Smooth muscle cell (in vitro differentiated cells): ENCODE results near the gene SOAT1. TPM values are rescaled to one million over a fixed set of nuclear protein-coding genes. Genes with fewer than 3 reads are reported as not detected.
"Not testable (repeated sequence)": the region's sequence is repeated elsewhere in the genome, so short reads cannot be mapped to it uniquely, and the experiment has no call there.

ENCODE experiments used
- DNase-seq: peaks from one replicate; lab custom pipeline; 2025; ENCODE audit not compliant: unreplicated experiment; lab: John Stamatoyannopoulos, UW
- H2AFZ ChIP-seq: fragments of 200-600 bp; sonication (generic); 2 replicates; pipeline ENCODE4 v1.6.0; 2016; ENCODE audit warnings: antibody characterized with exemption, low read depth, mild to moderate bottlenecking
- H3F3A ChIP-seq: fragments of 200-600 bp; sonication (generic); 2 replicates; pipeline ENCODE4 v1.6.0; 2017; ENCODE audit warnings: antibody characterized with exemption, low read depth
- H3K27ac ChIP-seq: fragments of 200-600 bp; sonication (generic); 2 replicates; pipeline ENCODE4 v1.5.1; 2016; ENCODE audit warnings: low read depth, mild to moderate bottlenecking
- H3K27me3 ChIP-seq: fragments of 200-600 bp; sonication (generic); 2 replicates; pipeline ENCODE4 v1.6.1; 2016; ENCODE audit warnings: low read depth, mild to moderate bottlenecking
- H3K36me3 ChIP-seq: fragments of 200-600 bp; sonication (generic); 2 replicates; pipeline ENCODE4 v1.5.1; 2016; ENCODE audit warnings: low read depth
- H3K4me1 ChIP-seq: fragments of 200-600 bp; sonication (generic); 2 replicates; pipeline ENCODE4 v1.5.1; 2016; ENCODE audit warnings: low read depth
- H3K4me2 ChIP-seq: fragments of 200-600 bp; sonication (generic); 2 replicates; pipeline ENCODE4 v1.6.0; 2016; ENCODE audit warnings: mild to moderate bottlenecking
- H3K4me3 ChIP-seq: fragments of 200-600 bp; sonication (generic); 2 replicates; pipeline ENCODE4 v1.5.1; 2016; ENCODE audit warnings: mild to moderate bottlenecking
- H3K79me2 ChIP-seq: fragments of 200-600 bp; sonication (generic); 2 replicates; pipeline ENCODE4 v1.6.0; 2016; ENCODE audit warnings: low read depth, mild to moderate bottlenecking
- H3K9ac ChIP-seq: fragments of 200-600 bp; sonication (generic); 2 replicates; pipeline ENCODE4 v1.6.0; 2016; ENCODE audit warnings: low read depth
- H3K9me3 ChIP-seq: fragments of 200-600 bp; sonication (generic); replicated peaks from 2 replicates; pipeline ENCODE4 v1.5.1; 2016; ENCODE audit warnings: low read depth
- H4K20me1 ChIP-seq: fragments of 200-600 bp; sonication (generic); 2 replicates; pipeline ENCODE4 v1.6.0; 2016; ENCODE audit warnings: low read depth
- CTCF ChIP-seq: fragments of 200-600 bp; sonication (generic); IDR thresholded peaks from 2 replicates; pipeline ENCODE4 v1.5.1; 2017; ENCODE audit warnings: borderline replicate concordance, mild to moderate bottlenecking, antibody characterized with exemption; ENCODE audit not compliant: insufficient read depth, poor library complexity, severe bottlenecking
- WGBS: methylation state at CpG from one replicate; pipeline ENCODE4 v1.1.7; 2016; ENCODE audit warnings: low lambda C conversion rate; 5-methylcytosine and 5-hydroxymethylcytosine counted together
- polyA plus RNA-seq: library from polyadenylated mRNA; unstranded; fragments of >200 nt; fragmentation: Nextera tagmentation; extraction: Ambion mirVana; gene quantifications from 2 replicates; pipeline ENCODE4 v1.2.1, GENCODE V29; 2016
- total RNA-seq: library from RNA; depleted of rRNA; stranded (reverse); fragments of >200 nt; gene quantifications from 2 replicates; pipeline ENCODE4 v1.2.3, GENCODE V29; 2014

SOAT1 gene
- total and polyA plus RNA-seq, 2 experiments from 2014 or later: 15.4 to 20.2 TPM

DNA sequence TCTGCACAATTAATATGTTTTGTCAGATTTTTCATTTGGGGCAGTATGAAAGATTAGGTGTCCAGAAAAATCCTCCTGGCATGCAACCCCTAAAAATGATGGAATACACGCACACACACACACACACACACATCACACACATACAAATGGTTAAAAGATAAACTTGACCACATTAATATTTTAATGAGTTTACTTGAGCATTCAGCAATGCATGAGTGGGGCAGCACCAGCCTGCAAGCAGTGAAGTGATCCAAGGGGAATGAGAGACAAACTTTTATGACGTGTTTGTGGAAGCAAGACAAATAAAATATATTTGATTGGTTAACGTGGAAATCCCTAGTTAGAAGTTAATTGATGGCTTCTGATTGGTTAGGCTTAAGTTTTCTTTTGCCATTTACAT lies 29.1 kb upstream of the SOAT1 start:
- H4K20me1 ChIP-seq: no peaks in the 10 kb centered on the region
- H3K4me1 ChIP-seq: no peaks in the 10 kb centered on the region
- H3K4me3 ChIP-seq: no peak overlapping the region
- 86% methylated on average over 3 of the region's 3 CpGs for WGBS
- no peaks in the 10 kb centered on the region for H3K36me3 ChIP-seq
- no peak overlapping the region for H2AFZ ChIP-seq
- H3K9me3 ChIP-seq: no peaks in the 10 kb centered on the region
- H3K4me2 ChIP-seq: no peak overlapping the region
- H3F3A ChIP-seq: no peaks in the 10 kb centered on the region
- no peaks in the 10 kb centered on the region for H3K79me2 ChIP-seq
- no peak overlapping the region for H3K27ac ChIP-seq
- H3K9ac ChIP-seq: no peak overlapping the region
- no peaks in the 10 kb centered on the region for H3K27me3 ChIP-seq
- no peak for DNase-seq
- TF ChIP-seq CTCF: no peak

DNA sequence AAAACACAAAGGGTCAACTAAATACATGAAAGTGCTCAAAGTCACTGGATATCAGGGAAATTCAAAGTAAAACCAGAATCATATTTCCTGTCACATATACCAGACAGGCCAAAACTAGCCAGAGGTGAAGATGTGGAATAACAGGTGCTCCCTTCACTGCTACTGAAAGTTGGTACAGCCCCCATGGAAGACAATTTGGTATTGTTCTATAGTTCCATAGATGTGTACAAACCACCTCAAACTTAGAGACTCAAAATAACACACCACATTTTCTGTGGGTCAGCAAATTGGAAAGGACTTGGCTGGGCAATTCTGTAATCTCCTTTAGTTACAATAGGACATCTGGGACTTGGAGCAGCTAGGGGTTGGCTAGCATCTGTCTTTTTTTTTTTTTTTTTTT lies 24.5 kb upstream of the SOAT1 start:
- TF ChIP-seq CTCF: no peak
- DNase-seq: no peak
- H3K27me3 ChIP-seq: no peaks in the 10 kb centered on the region
- H3K4me2 ChIP-seq: no peak overlapping the region
- no peaks in the 10 kb centered on the region for H3K36me3 ChIP-seq
- no peaks in the 10 kb centered on the region for H4K20me1 ChIP-seq
- no peak overlapping the region for H3K4me3 ChIP-seq
- H3F3A ChIP-seq: no peaks in the 10 kb centered on the region
- no peak overlapping the region for H3K9ac ChIP-seq
- H3K79me2 ChIP-seq: no peaks in the 10 kb centered on the region
- no peaks in the 10 kb centered on the region for H3K9me3 ChIP-seq
- no peak overlapping the region for H2AFZ ChIP-seq
- H3K4me1 ChIP-seq: no peaks in the 10 kb centered on the region
- H3K27ac ChIP-seq: no peak overlapping the region

DNA sequence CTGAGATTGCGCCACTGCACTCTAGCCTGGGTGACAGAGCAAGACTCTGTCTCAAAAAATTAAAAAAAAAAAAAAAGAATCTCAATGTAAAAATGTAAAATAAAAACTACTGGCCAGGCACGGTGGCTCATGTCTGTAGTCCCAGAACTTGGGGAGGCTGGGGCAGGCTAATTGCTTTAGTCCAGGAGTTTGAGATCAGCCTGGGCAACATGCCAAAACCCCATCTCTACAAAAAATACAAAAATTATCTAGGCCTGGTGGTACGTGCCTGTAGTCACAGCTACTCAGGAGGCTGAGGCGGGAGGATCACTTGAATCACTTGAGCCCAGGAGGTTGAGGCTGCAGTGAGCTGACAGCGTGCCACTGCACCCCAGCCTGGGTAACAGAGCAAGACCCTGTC lies 19.2 kb upstream of the SOAT1 start:
- not testable (repeated sequence) for H3F3A ChIP-seq, H4K20me1 ChIP-seq, H3K79me2 ChIP-seq, H3K9me3 ChIP-seq, H2AFZ ChIP-seq, H3K36me3 ChIP-seq, H3K9ac ChIP-seq, H3K4me1 ChIP-seq, H3K4me2 ChIP-seq, H3K27me3 ChIP-seq, H3K4me3 ChIP-seq, DNase-seq, H3K27ac ChIP-seq
- 96% methylated on average over 5 of the region's 5 CpGs for WGBS

GRCh38 chr1:179278920-179279319 lies 14.7 kb upstream of the SOAT1 start:
- Histone ChIP-seq H3K4me1 (no peaks in the 10 kb centered on the region), H3F3A (no peaks in the 10 kb centered on the region), H3K9ac (no peak overlapping the region), H3K4me2 (no peak overlapping the region), H3K79me2 (no peaks in the 10 kb centered on the region), H4K20me1 (no peaks in the 10 kb centered on the region), H3K4me3 (no peak overlapping the region), H3K36me3 (no peaks in the 10 kb centered on the region), H3K9me3 (no peaks in the 10 kb centered on the region), H3K27ac (no peak overlapping the region), H3K27me3 (no peaks in the 10 kb centered on the region), H2AFZ (no peak overlapping the region)
- no peak for DNase-seq
- no peak for TF ChIP-seq CTCF
- WGBS: 94% methylated on average over 5 of the region's 5 CpGs
